Urothelium cell line (cell line): ENCODE results near the gene GRID1.
"Not testable (repeated sequence)": the region's sequence is repeated elsewhere in the genome, so short reads cannot be mapped to it uniquely, and the experiment has no call there.

Experiments
- DNase-seq: peaks from one replicate; pipeline ENCODE4 v3.0.0; 2011; ENCODE audit warnings: low spot score, mixed read lengths
- FAIRE-seq: peaks from 2 replicates; lab custom pipeline; 2011; peaks lifted over from hg19 to GRCh38; lab: Jason Lieb, UNC

Gene GRID1

GRCh38 chr10:85720931-85721590 lies 645.5 kb downstream of the GRID1 start:
- no peak for DNase-seq
- no peak for FAIRE-seq

- FAIRE-seq = no peak
- no peak for DNase-seq
These were observed 647.2 kb downstream of the GRID1 start for GRCh38 chr10:85719408-85719807.

- FAIRE-seq = no peak
These were observed 652.7 kb downstream of the GRID1 start for GRCh38 chr10:85713885-85714284.

GRCh38 chr10:85702768-85703167 lies 663.8 kb downstream of the GRID1 start:
- DNase-seq (no peak), FAIRE-seq (no peak)

More at GRCh38 chr10:85713885-85714284, 652.7 kb downstream of the GRID1 start:
- no peak for DNase-seq

GRCh38 chr10:85699066-85699465 lies 667.5 kb downstream of the GRID1 start:
- DNase-seq, FAIRE-seq: not testable (repeated sequence)

GRCh38 chr10:85696893-85697292 lies 669.7 kb downstream of the GRID1 start:
- FAIRE-seq (no peak), DNase-seq (no peak)

- no peak for DNase-seq
- peak; percentile 48 for FAIRE-seq
These were observed 684.0 kb downstream of the GRID1 start for GRCh38 chr10:85682621-85683020.

- FAIRE-seq = no peak
- no peak for DNase-seq
These were observed 686.9 kb downstream of the GRID1 start for GRCh38 chr10:85679710-85680109.

- DNase-seq (no peak), FAIRE-seq (no peak)
These were observed 687.5 kb downstream of the GRID1 start for GRCh38 chr10:85679061-85679460.

- no peak for FAIRE-seq
- no peak for DNase-seq
These were observed 691.7 kb downstream of the GRID1 start for GRCh38 chr10:85674851-85675250.

GRCh38 chr10:85673270-85673669 lies 693.3 kb downstream of the GRID1 start:
- no peak for FAIRE-seq
- DNase-seq = no peak

- DNase-seq (no peak), FAIRE-seq (no peak)
These were observed 695.1 kb downstream of the GRID1 start for GRCh38 chr10:85671530-85671929.

GRCh38 chr10:85668522-85668921 lies 698.1 kb downstream of the GRID1 start:
- no peak for FAIRE-seq
- no peak for DNase-seq

GRCh38 chr10:85667638-85668233 lies 698.9 kb downstream of the GRID1 start:
- DNase-seq (no peak), FAIRE-seq (no peak)

GRCh38 chr10:85666987-85667386 lies 699.6 kb downstream of the GRID1 start:
- FAIRE-seq (no peak), DNase-seq (no peak)

- DNase-seq (no peak), FAIRE-seq (no peak)
These were observed 700.5 kb downstream of the GRID1 start for GRCh38 chr10:85666102-85666501.

- FAIRE-seq = no peak
- no peak for DNase-seq
These were observed 700.9 kb downstream of the GRID1 start for GRCh38 chr10:85665681-85666080.

- DNase-seq (no peak), FAIRE-seq (no peak)
These were observed 701.5 kb downstream of the GRID1 start for GRCh38 chr10:85665078-85665477.

GRCh38 chr10:85661123-85661522 lies 705.5 kb downstream of the GRID1 start:
- DNase-seq = no peak
- FAIRE-seq = no peak

GRCh38 chr10:85659331-85659730 lies 707.3 kb downstream of the GRID1 start:
- DNase-seq = no peak
- no peak for FAIRE-seq

- FAIRE-seq (no peak), DNase-seq (no peak)
These were observed 708.1 kb downstream of the GRID1 start for GRCh38 chr10:85658518-85658917.

GRCh38 chr10:85657476-85658113 lies 709.0 kb downstream of the GRID1 start:
- no peak for FAIRE-seq
- no peak for DNase-seq
